Keratinocyte (primary cell): Measurements from ENCODE around the gene MXRA7. TPM values are rescaled to one million over a fixed set of nuclear protein-coding genes. Genes with fewer than 3 reads are reported as not detected.

ENCODE experiments used
- DNase-seq: peaks from one replicate; pipeline ENCODE4 v3.0.0-alpha.2; 2011; ENCODE audit warnings: low read depth, missing footprints, low spot score
- FAIRE-seq: peaks from 2 replicates; lab custom pipeline; 2011; peaks lifted over from hg19 to GRCh38; lab: Jason Lieb, UNC
- H2AFZ ChIP-seq: 2 replicates; pipeline ENCODE4 v1.6.0; 2012; ENCODE audit warnings: low read length, control low read depth, inconsistent platforms; ENCODE audit not compliant: control insufficient read depth
- H3K27ac ChIP-seq: 2 replicates; pipeline ENCODE4 v1.5.1; 2011; ENCODE audit warnings: low read length; ENCODE audit not compliant: control insufficient read depth, insufficient read depth
- H3K27me3 ChIP-seq: 3 replicates; pipeline ENCODE4 v1.6.0; 2011; ENCODE audit warnings: low read length; ENCODE audit not compliant: control insufficient read depth, insufficient read depth; ENCODE audit errors: extremely low read depth
- H3K36me3 ChIP-seq, 2 experiments: 2 replicates in 1 of 2; 3 replicates in 1 of 2; pipeline ENCODE4 v1.5.1; 2011; ENCODE audit warnings: low read length in 2 of 2, mild to moderate bottlenecking in 1 of 2; ENCODE audit not compliant: control insufficient read depth in 2 of 2, insufficient read depth in 2 of 2; ENCODE audit errors: extremely low read depth in 1 of 2
- H3K4me1 ChIP-seq: 3 replicates; pipeline ENCODE4 v1.5.1; 2011; ENCODE audit warnings: low read length; ENCODE audit not compliant: control insufficient read depth, insufficient read depth; ENCODE audit errors: extremely low read depth
- H3K4me2 ChIP-seq: 3 replicates; pipeline ENCODE4 v1.6.0; 2011; ENCODE audit warnings: low read depth, low read length; ENCODE audit not compliant: control insufficient read depth, insufficient read depth; ENCODE audit errors: extremely low read depth
- H3K4me3 ChIP-seq, 3 experiments: fragments of 200-600 bp in 1 of 3; sonication (generic) in 1 of 3; 2 replicates in 2 of 3; 3 replicates in 1 of 3; pipeline ENCODE4 v1.5.1; 2011 to 2016; ENCODE audit warnings: low read length in 3 of 3, mild to moderate bottlenecking in 3 of 3, control low read depth in 2 of 3, inconsistent platforms in 1 of 3, low read depth in 1 of 3, mixed read lengths in 1 of 3, mixed run types in 1 of 3, moderate library complexity in 1 of 3; ENCODE audit not compliant: control insufficient read depth in 2 of 3, insufficient read depth in 2 of 3; ENCODE audit errors: extremely low read depth in 1 of 3
- H3K79me2 ChIP-seq: 2 replicates; pipeline ENCODE4 v1.6.0; 2012; ENCODE audit warnings: low read length; ENCODE audit not compliant: control insufficient read depth, insufficient read depth
- H3K9ac ChIP-seq: 3 replicates; pipeline ENCODE4 v1.6.0; 2011; ENCODE audit warnings: low read length; ENCODE audit not compliant: control insufficient read depth, insufficient read depth; ENCODE audit errors: extremely low read depth
- H3K9me1 ChIP-seq: 3 replicates; pipeline ENCODE4 v1.6.0; 2011; ENCODE audit warnings: low read length; ENCODE audit not compliant: control insufficient read depth, insufficient read depth; ENCODE audit errors: extremely low read depth
- H3K9me3 ChIP-seq: 2 replicates; pipeline ENCODE4 v1.5.1; 2012; ENCODE audit warnings: low read depth, low read length; ENCODE audit not compliant: control insufficient read depth
- H4K20me1 ChIP-seq: 3 replicates; pipeline ENCODE4 v1.6.0; 2011; ENCODE audit warnings: low read length; ENCODE audit not compliant: control insufficient read depth, insufficient read depth; ENCODE audit errors: extremely low read depth
- CTCF ChIP-seq, 3 experiments: IDR thresholded peaks in 1 of 3; conservative IDR thresholded peaks in 1 of 3; optimal IDR thresholded peaks in 1 of 3; 2 replicates in 2 of 3; 3 replicates in 1 of 3; pipeline versions ENCODE3 to v1.5.1; 2011; ENCODE audit warnings: low read length in 3 of 3, mild to moderate bottlenecking in 3 of 3, moderate library complexity in 2 of 3, control low read depth in 1 of 3, inconsistent platforms in 1 of 3; ENCODE audit not compliant: insufficient read depth in 2 of 3; ENCODE audit errors: extremely low read depth in 1 of 3
- EZH2 ChIP-seq: IDR thresholded peaks from one replicate; pipeline ENCODE4 v1.6.1; 2012; ENCODE audit warnings: inconsistent platforms, mild to moderate bottlenecking, low read length, moderate library complexity
- dilution Hi-C: fragments of 300-500 bp; cut with MboI; formaldehyde crosslinking; loops from one replicate; pipeline ENCODE4 v1.7.0; 2020; ENCODE audit warnings: low sequenced_read_pairs; ENCODE audit not compliant: extremely low pct_ligation_motif_present
- polyA plus RNA-seq, 5 experiments: library from polyadenylated mRNA; depleted of rRNA in 3 of 5; stranded (reverse) in 3 of 5; stranded (forward) in 1 of 5; unstranded in 1 of 5; fragments of >200 nt; gene quantifications; 1 replicate in 1 of 5; 2 replicates in 3 of 5; 3 replicates in 1 of 5; pipeline versions ENCODE4 v1.2.1 to v1.2.3, GENCODE V29; 2011 to 2012; ENCODE audit warnings: missing spikeins in 2 of 5, low read depth in 1 of 5, low replicate concordance in 1 of 5

MXRA7 gene
- polyA plus RNA-seq, 1 donor (not counting 4 experiments of a cell fraction or from before 2014, with no cell fraction given) = 118 TPM

- H3K79me2 ChIP-seq = no peaks in the 10 kb centered on the region
- H3K9me1 ChIP-seq = no peaks in the 10 kb centered on the region
- H3K27me3 ChIP-seq = no peaks in the 10 kb centered on the region
- FAIRE-seq = no peak
- H4K20me1 ChIP-seq = no peaks in the 10 kb centered on the region
- H3K9ac ChIP-seq = peak overlapping the region; percentile 48
- H3K9me3 ChIP-seq = no peaks in the 10 kb centered on the region
- H3K27ac ChIP-seq = peak overlapping the region; percentile 63
- no peaks in the 10 kb centered on the region for H3K36me3 ChIP-seq
- H3K4me1 ChIP-seq = peaks cover 22% of the 10 kb centered on the region
- peak overlapping the region; percentile 1 to 58 (median 48) for H3K4me3 ChIP-seq
- peak overlapping the region; percentile 30 for H2AFZ ChIP-seq
- no peak for DNase-seq
- dilution Hi-C loops = no loop called here
- peak overlapping the region; percentile 95 for H3K4me2 ChIP-seq
- TF ChIP-seq CTCF (optimal IDR thresholded peaks at IDR 0.05 in 1 of 3, IDR thresholded peaks at IDR 0.05 in 1 of 3, conservative IDR thresholded peaks at IDR 0.05 in 1 of 3; ENCODE audit: extremely low read depth in 1 of 3, insufficient read depth in 2 of 3, low read length in 3 of 3) (no peak), EZH2 (no peak)
Measured at GRCh38 chr17:76753061-76753961, 42.5 kb upstream of the MXRA7 start.

GRCh38 chr17:76752006-76752405, 41.2 kb upstream of the MXRA7 start:
- Histone ChIP-seq H3K9me3 (no peaks in the 10 kb centered on the region), H2AFZ (no peak overlapping the region), H3K36me3 (no peaks in the 10 kb centered on the region), H3K27ac (no peak overlapping the region), H3K9me1 (no peaks in the 10 kb centered on the region), H3K9ac (no peak overlapping the region), H3K4me3 (no peak overlapping the region), H4K20me1 (no peaks in the 10 kb centered on the region), H3K4me1 (peaks cover 22% of the 10 kb centered on the region), H3K4me2 (no peak overlapping the region), H3K79me2 (no peaks in the 10 kb centered on the region), H3K27me3 (no peaks in the 10 kb centered on the region)
- FAIRE-seq = peak; percentile 39
- DNase-seq = no peak
- TF ChIP-seq EZH2 = no peak
- TF ChIP-seq CTCF (optimal IDR thresholded peaks at IDR 0.05 in 1 of 3, IDR thresholded peaks at IDR 0.05 in 1 of 3, conservative IDR thresholded peaks at IDR 0.05 in 1 of 3; ENCODE audit: extremely low read depth in 1 of 3, insufficient read depth in 2 of 3, low read length in 3 of 3) = no peak
- dilution Hi-C loops = no loop called here
